ENCODE data around the gene SCT. TPM values are rescaled to one million over a fixed set of nuclear protein-coding genes. Genes with fewer than 3 reads are reported as not detected.

The SCT gene
- total and polyA plus RNA-seq, 8 donors = 0.95 to 3.1 TPM; not detected in 6

DNA sequence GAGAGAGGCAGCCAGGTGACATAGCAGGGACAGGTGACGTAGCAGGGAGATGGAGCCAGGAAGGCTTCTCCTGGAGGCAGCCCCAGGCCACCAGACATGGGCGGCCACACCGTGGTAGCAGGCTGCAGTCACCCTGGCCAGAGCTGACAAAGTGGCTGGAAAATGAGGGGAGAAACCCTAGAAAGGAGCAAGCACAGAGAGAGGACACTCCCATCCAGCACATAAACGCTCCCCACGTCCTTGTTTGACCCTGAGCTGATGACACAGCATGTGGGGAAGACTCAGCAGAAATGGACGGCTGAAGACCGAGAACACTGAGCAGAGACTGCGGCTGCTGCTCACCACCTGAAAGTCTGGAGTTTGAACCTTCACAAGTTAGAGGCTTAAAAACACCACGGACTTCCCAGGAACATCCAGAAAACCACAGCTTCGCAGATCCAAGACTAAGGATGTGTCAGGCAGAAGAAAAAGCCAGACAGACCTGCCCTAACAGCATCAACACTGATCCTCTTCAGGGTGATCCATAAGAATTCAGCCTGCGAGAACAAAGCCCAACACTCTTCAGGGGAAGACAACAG lies 38.8 kb upstream of the SCT start:
- 63 to 73% (median 72%) methylated on average over 11 of the region's 11 CpGs for WGBS, 5 donors
- DNase-seq = no peak
- Histone ChIP-seq H3K27ac (peak overlapping the region; percentile 4 to 67 (median 35)), H3K4me3 (no peak overlapping the region), H3K36me3 (peaks cover 3 to 60% (median 47%) of the 10 kb centered on the region in 4 donors), H3K9me3 (no peaks in the 10 kb centered on the region), H3K27me3 (no peaks in the 10 kb centered on the region), H3K4me1 (peaks cover 0 to 11% (median 0%) of the 10 kb centered on the region in 4 donors)
- TF ChIP-seq, protein P1, sequence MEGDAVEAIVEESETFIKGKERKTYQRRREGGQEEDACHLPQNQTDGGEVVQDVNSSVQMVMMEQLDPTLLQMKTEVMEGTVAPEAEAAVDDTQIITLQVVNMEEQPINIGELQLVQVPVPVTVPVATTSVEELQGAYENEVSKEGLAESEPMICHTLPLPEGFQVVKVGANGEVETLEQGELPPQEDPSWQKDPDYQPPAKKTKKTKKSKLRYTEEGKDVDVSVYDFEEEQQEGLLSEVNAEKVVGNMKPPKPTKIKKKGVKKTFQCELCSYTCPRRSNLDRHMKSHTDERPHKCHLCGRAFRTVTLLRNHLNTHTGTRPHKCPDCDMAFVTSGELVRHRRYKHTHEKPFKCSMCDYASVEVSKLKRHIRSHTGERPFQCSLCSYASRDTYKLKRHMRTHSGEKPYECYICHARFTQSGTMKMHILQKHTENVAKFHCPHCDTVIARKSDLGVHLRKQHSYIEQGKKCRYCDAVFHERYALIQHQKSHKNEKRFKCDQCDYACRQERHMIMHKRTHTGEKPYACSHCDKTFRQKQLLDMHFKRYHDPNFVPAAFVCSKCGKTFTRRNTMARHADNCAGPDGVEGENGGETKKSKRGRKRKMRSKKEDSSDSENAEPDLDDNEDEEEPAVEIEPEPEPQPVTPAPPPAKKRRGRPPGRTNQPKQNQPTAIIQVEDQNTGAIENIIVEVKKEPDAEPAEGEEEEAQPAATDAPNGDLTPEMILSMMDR (IDR thresholded peaks at IDR 0.05) = no peak
- no peak for TF ChIP-seq EP300 (IDR thresholded peaks at IDR 0.05)
- TF ChIP-seq POLR2AphosphoS5 (IDR thresholded peaks at IDR 0.05) = no peak
- TF ChIP-seq POLR2A (IDR thresholded peaks at IDR 0.05) = no peak
- intact Hi-C loops (cut with DNase I; ENCODE audit: low total_unique reads) = loop anchor here (10.0 kb wide), 1 partner anchor 59 kb away; no protein-coding TSS in a partner anchor

DNA sequence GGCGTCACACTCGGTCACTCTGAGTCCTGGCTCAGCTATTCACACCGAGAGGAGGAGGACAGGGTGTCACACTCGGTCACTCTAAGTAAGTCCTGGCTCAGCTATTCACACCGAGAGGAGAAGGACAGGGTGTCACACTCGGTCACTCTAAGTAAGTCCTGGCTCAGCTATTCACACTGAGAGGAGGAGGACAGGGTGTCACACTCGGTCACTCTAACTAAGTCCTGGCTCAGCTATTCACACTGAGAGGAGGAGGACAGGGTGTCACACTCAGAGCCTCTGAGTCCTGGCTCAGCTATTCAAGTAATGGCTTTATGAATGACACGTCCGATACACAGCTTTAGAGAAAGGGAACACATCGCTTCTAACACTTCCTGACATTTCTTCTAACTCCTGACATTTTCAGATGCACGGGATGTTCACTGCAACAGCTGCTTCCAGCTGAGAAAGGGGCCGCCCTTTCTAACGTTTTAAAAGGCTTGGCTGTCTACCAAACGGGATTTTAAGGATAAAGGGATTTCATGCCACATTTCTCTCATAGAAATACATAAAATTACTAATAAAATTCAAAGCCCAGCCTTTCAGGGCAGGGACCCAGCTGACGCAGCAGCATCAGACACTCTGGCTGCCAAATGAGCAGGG lies 38.2 kb upstream of the SCT start:
- H3K4me3 ChIP-seq = no peak overlapping the region
- intact Hi-C loops (cut with DNase I; ENCODE audit: low total_unique reads) = loop anchor here (10.0 kb wide), 1 partner anchor 60 kb away; no protein-coding TSS in a partner anchor
- H3K36me3 ChIP-seq = peaks cover 3 to 62% (median 52%) of the 10 kb centered on the region in 4 donors
- H3K27me3 ChIP-seq = no peaks in the 10 kb centered on the region
- H3K27ac ChIP-seq = peak overlapping the region; percentile 4 to 67 (median 35)
- H3K4me1 ChIP-seq = peaks cover 0 to 11% (median 0%) of the 10 kb centered on the region in 4 donors
- DNase-seq = peak in 1 of 2 donors; percentile 64
- TF ChIP-seq POLR2AphosphoS5 (IDR thresholded peaks at IDR 0.05) (no peak), POLR2A (IDR thresholded peaks at IDR 0.05) (no peak), EP300 (IDR thresholded peaks at IDR 0.05) (no peak)
- TF ChIP-seq, protein P1 (IDR thresholded peaks at IDR 0.05) = no peak
- H3K9me3 ChIP-seq = no peaks in the 10 kb centered on the region
- WGBS, 5 donors = 59 to 85% (median 79%) methylated on average over 12 to 15 of the region's 15 CpGs

DNA sequence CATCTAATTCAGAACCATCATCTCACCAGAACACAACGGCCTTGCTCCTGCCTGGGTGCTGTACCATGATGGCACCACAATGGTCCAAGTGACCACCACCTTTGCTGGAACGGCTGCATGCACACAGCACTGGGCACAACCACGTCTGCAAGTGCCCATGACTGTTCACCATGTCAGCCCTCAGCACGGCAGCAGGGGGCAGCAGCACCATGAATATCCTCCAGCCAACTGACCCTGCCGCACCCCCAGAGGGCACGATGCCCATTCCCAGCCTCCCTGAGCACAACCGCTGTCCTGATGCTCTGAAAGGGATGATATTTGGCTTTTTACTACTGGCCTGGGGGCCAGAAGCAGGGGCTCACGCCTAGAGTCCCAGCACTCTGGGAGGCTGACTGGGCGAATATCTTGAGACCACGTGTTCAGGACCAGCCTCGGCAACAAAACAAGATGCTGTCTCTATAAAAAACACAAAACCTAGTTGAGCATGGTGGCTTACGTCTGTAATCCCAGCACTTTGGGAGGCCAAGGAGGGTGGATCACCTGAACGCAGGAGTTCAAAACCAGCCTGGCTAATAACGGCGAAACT lies 35.8 kb upstream of the SCT start:
- no peak for TF ChIP-seq EP300 (IDR thresholded peaks at IDR 0.05)
- TF ChIP-seq, protein P1 (IDR thresholded peaks at IDR 0.05) = peak in 5 of 7 experiments; percentile 55 to 89 (median 74)
- peak in 2 of 3 donors; percentile 21 to 43 for TF ChIP-seq POLR2AphosphoS5 (IDR thresholded peaks at IDR 0.05)
- DNase-seq = peak; percentile 74 to 77
- Histone ChIP-seq H3K27me3 (no peaks in the 10 kb centered on the region), H3K27ac (no peak overlapping the region), H3K9me3 (no peaks in the 10 kb centered on the region), H3K4me1 (peaks cover 0 to 11% (median 0%) of the 10 kb centered on the region in 4 donors), H3K4me3 (no peak overlapping the region), H3K36me3 (peaks cover 3 to 78% (median 66%) of the 10 kb centered on the region in 4 donors)
- intact Hi-C loops (cut with DNase I; ENCODE audit: low total_unique reads) = loop anchor here (10.0 kb wide), 1 partner anchor 62 kb away; no protein-coding TSS in a partner anchor
- WGBS, 5 donors = 52 to 63% (median 60%) methylated on average over 12 to 15 of the region's 15 CpGs

DNA sequence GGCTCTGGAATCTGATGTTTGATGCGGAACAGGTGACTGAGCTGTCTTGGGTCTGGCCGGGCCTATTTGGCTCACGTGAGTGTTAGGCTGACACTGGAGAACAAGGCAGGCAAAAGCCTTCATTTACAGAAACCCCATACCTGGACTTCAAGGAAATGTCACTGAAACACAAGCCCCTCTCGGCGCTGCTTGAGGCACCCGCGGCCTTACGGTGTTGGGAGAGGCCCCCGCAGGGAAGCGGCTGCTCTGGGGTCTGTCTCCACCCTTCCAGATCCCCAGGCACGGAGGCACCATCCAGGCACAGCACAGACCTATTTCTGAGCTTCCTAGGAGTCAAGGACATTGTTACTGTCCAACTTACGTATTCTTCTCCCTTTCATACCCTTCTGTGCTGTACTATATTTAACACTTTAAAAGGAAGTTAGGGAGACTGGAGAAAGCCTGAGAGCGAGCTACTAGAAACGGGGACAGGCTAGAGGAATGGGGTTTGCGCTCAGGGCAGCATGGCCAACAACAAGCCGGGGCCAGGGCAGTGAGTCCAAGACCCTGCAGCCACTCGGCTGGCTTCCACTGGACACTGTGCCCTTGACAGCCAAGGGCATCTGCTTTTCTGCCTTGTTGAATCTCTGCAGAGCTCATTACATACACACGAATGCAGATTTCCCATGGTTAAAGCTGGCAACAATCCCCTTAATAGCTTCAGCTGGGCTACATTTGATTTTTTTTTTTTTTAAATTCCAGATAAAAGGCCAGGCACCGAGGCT lies 33.9 kb upstream of the SCT start:
- Histone ChIP-seq H3K4me3 (no peak overlapping the region), H3K27me3 (no peaks in the 10 kb centered on the region), H3K36me3 (peaks cover 3 to 81% (median 65%) of the 10 kb centered on the region in 4 donors), H3K27ac (no peak overlapping the region), H3K4me1 (peaks cover 0 to 10% (median under 1%) of the 10 kb centered on the region in 4 donors), H3K9me3 (no peaks in the 10 kb centered on the region)
- 89 to 95% (median 92%) methylated on average over 18 to 19 of the region's 19 CpGs for WGBS, 5 donors
- DNase-seq = no peak
- TF ChIP-seq, protein P1 (IDR thresholded peaks at IDR 0.05) = no peak
- TF ChIP-seq POLR2A (IDR thresholded peaks at IDR 0.05) (no peak), EP300 (IDR thresholded peaks at IDR 0.05) (no peak), POLR2AphosphoS5 (IDR thresholded peaks at IDR 0.05) (no peak)
- intact Hi-C loops (cut with DNase I; ENCODE audit: low total_unique reads) = loop anchor here (10.0 kb wide), 1 partner anchor 64 kb away; no protein-coding TSS in a partner anchor

Data from stomach (tissue), 9 donors.